Gastroesophageal sphincter (tissue), 4 donors: Measurements from ENCODE around the gene CTNNA3. TPM values are rescaled to one million over a fixed set of nuclear protein-coding genes. Genes with fewer than 3 reads are reported as not detected.

Experiments
- ATAC-seq: fragments of 150-250 bp; one replicate; pipeline ENCODE4 v1.9.1; 2016; ENCODE audit warnings: mild to moderate bottlenecking, moderate library complexity
- H3K27ac ChIP-seq, 4 donors: fragments of 200-600 bp; sonication (generic) in 3 of 4; 1 replicate in 3 of 4; 2 replicates in 1 of 4; pipeline ENCODE4 v1.5.1; 2016 to 2019
- H3K27me3 ChIP-seq: fragments of 200-600 bp; sonication (generic); one replicate; pipeline ENCODE4 v1.5.1; 2019
- H3K36me3 ChIP-seq, 2 donors: fragments of 200-600 bp; sonication (generic); one replicate each; pipeline ENCODE4 v1.5.1; 2019; ENCODE audit warnings: control low read depth in 1 of 2
- H3K4me1 ChIP-seq, 3 donors: fragments of 200-600 bp; sonication (generic); 1 replicate in 2 of 3; 2 replicates in 1 of 3; pipeline ENCODE4 v1.5.1; 2016 to 2019; ENCODE audit warnings: control low read depth in 2 of 3
- H3K4me3 ChIP-seq, 2 donors: fragments of 200-600 bp; sonication (generic); one replicate each; pipeline ENCODE4 v1.5.1; 2019; ENCODE audit warnings: mild to moderate bottlenecking in 1 of 2, moderate library complexity in 1 of 2
- H3K9me3 ChIP-seq, 3 donors: fragments of 200-600 bp; sonication (generic); one replicate each; pipeline ENCODE4 v1.5.1; 2017 to 2019; ENCODE audit warnings: control low read depth in 2 of 3
- EP300 ChIP-seq: sonication (generic); formaldehyde crosslinking; IDR thresholded peaks from one replicate; pipeline ENCODE4 v1.6.1; 2017; ENCODE audit warnings: antibody characterized with exemption, mild to moderate bottlenecking
- POLR2A ChIP-seq, 2 donors: fragments of 450-650 bp; IDR thresholded peaks; one replicate each; pipeline ENCODE4 v1.6.1; 2017; ENCODE audit warnings: antibody characterized with exemption in 2 of 2, mild to moderate bottlenecking in 2 of 2, moderate library complexity in 1 of 2
- POLR2AphosphoS5 ChIP-seq: sonication (generic); formaldehyde crosslinking; IDR thresholded peaks from one replicate; pipeline ENCODE4 v1.6.1; 2017; ENCODE audit warnings: antibody characterized with exemption
- WGBS, 2 donors: methylation state at CpG; one replicate each; pipeline ENCODE4 v1.1.5; 2018; ENCODE audit warnings: low coverage in 1 of 2; 5-methylcytosine and 5-hydroxymethylcytosine counted together
- total RNA-seq, 4 donors: library from RNA; depleted of rRNA; stranded (reverse); fragments of >200 nt; gene quantifications; one replicate each; pipeline ENCODE4 v1.1.0, GENCODE V29; 2016
- TF ChIP-seq, protein P1 (sequence below), 4 experiments: fragments of 200-600 bp in 2 of 4; fragments of 450-650 bp in 2 of 4; sonication (generic) in 1 of 4; IDR thresholded peaks; one replicate each; pipeline ENCODE4 v1.5.1; 2017 to 2019; ENCODE audit warnings: antibody characterized with exemption in 4 of 4, mild to moderate bottlenecking in 2 of 4, moderate library complexity in 2 of 4

CTNNA3 gene
- total RNA-seq, 4 donors from 2014 or later = 5.1 to 22.0 (median 13.8) TPM

DNA sequence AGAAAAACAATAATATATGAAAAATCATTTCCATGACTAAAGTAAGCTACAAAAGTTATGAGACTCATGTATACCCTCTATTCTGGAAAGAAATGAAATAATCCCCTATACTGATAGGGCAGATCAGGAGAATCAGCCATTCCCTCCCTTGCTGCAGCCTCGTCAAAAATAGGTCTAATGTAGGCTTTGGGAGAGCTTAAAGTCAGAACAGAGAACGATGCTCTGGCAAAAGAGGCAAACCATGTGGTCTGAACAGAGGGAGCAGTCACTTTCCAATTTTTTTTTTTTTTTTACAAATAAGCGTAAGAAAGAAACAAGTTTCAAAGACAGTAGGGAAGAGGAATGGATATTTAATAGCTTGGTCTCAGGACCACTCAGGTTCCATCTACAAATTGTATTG lies 1232.4 kb downstream of the CTNNA3 start:
- H3K27me3 ChIP-seq = no peaks in the 10 kb centered on the region
- H3K36me3 ChIP-seq = no peaks in the 10 kb centered on the region
- 57 to 78% methylated on average over 3 of the region's 3 CpGs for WGBS, 2 donors

DNA sequence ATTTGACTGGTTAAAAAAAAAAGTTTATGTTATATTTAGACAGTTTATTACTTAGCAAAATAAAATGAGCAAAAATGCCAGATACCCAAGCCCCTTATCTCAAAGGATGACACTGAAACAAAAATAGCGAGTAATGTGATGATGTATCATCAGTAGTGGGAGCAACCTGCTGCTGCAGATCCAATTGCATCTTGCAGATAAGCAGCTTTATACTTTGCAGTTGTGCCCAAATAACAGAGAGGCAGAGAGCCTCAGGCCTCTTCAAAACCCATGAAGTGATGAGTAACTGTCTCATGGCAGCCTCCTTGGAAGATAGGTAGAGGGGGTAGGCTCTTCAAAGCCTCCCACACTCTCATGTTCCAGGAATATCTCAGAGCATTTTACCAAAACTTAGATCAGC lies 1238.4 kb downstream of the CTNNA3 start:
- no peaks in the 10 kb centered on the region for H3K27me3 ChIP-seq
- H3K9me3 ChIP-seq = peaks cover 0 to 6% (median 0%) of the 10 kb centered on the region in 3 donors
- H3K4me3 ChIP-seq = no peak overlapping the region
- TF ChIP-seq POLR2AphosphoS5 = no peak
- no peak for TF ChIP-seq POLR2A (IDR thresholded peaks at IDR 0.05)
- TF ChIP-seq, protein P1, sequence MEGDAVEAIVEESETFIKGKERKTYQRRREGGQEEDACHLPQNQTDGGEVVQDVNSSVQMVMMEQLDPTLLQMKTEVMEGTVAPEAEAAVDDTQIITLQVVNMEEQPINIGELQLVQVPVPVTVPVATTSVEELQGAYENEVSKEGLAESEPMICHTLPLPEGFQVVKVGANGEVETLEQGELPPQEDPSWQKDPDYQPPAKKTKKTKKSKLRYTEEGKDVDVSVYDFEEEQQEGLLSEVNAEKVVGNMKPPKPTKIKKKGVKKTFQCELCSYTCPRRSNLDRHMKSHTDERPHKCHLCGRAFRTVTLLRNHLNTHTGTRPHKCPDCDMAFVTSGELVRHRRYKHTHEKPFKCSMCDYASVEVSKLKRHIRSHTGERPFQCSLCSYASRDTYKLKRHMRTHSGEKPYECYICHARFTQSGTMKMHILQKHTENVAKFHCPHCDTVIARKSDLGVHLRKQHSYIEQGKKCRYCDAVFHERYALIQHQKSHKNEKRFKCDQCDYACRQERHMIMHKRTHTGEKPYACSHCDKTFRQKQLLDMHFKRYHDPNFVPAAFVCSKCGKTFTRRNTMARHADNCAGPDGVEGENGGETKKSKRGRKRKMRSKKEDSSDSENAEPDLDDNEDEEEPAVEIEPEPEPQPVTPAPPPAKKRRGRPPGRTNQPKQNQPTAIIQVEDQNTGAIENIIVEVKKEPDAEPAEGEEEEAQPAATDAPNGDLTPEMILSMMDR (IDR thresholded peaks at IDR 0.05) = no peak
- TF ChIP-seq EP300 = no peak
- H3K4me1 ChIP-seq = no peaks in the 10 kb centered on the region
- no peak overlapping the region for H3K27ac ChIP-seq
- ATAC-seq = no peak
- WGBS, 2 donors = 60 to 75% methylated on average over 1 of the region's 1 CpG
- H3K36me3 ChIP-seq = no peaks in the 10 kb centered on the region

More for the DNA sequence above, 1232.4 kb downstream of the CTNNA3 start:
- H3K4me3 ChIP-seq = no peak overlapping the region
- no peak for TF ChIP-seq EP300
- no peak overlapping the region for H3K27ac ChIP-seq
- no peak for ATAC-seq
- H3K4me1 ChIP-seq = no peaks in the 10 kb centered on the region
- peaks cover 0 to 6% (median 0%) of the 10 kb centered on the region in 3 donors for H3K9me3 ChIP-seq

DNA sequence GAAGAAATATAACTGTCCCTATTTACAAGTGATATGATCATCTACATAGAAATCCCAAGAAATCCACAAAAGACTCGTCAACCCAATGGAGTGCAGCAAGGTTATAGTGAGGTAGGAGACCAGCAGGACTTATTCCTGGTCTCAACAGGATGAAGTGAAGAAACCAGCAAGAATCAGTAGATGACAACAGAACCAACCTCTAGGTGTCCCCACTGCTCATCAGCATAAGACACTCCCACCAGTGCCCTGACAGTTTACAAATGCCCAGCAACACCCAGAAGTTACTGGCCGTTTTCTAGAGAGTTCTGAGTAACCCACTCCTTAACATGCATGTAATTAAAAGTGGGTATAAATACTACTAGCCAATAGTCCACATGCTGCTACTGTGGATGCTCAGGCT lies 1240.7 kb downstream of the CTNNA3 start:
- Histone ChIP-seq H3K36me3 (no peaks in the 10 kb centered on the region), H3K9me3 (peaks cover 0 to 1% (median 0%) of the 10 kb centered on the region in 3 donors), H3K4me1 (no peaks in the 10 kb centered on the region), H3K27me3 (no peaks in the 10 kb centered on the region), H3K4me3 (no peak overlapping the region), H3K27ac (no peak overlapping the region)
- TF ChIP-seq, protein P1 (IDR thresholded peaks at IDR 0.05) = no peak
- TF ChIP-seq POLR2AphosphoS5 = no peak
- TF ChIP-seq EP300 = no peak
- TF ChIP-seq POLR2A (IDR thresholded peaks at IDR 0.05) = no peak
- no peak for ATAC-seq
- 60 to 80% methylated on average over 1 of the region's 2 CpGs for WGBS, 2 donors

DNA sequence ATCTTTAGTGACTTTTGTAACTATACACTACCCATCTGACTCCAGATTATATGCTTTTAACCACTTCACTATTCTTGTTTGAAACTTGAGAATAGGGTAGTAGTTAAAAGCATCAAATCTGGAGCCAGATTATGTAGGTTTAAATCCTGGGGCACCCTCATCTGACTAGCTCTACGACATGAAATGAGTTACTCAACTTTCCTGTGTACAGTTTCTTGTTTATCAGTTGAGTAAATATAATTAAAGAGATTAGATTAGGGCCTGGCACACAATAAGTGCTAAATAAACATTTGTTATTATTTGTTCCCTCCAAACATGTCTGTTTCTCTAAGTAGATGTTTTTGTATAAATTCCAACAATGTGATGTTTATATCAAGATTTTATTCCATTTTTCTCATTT lies 1255.4 kb downstream of the CTNNA3 start:
- no peak overlapping the region for H3K4me3 ChIP-seq
- no peaks in the 10 kb centered on the region for H3K4me1 ChIP-seq
- no peak for ATAC-seq
- H3K27ac ChIP-seq = no peak overlapping the region
- no peaks in the 10 kb centered on the region for H3K27me3 ChIP-seq
- TF ChIP-seq POLR2AphosphoS5 (no peak), POLR2A (IDR thresholded peaks at IDR 0.05) (no peak), EP300 (no peak)
- TF ChIP-seq, protein P1 (IDR thresholded peaks at IDR 0.05) = no peak
- 75 to 87% methylated on average over 1 of the region's 1 CpG for WGBS, 2 donors
- peaks cover 0 to 14% (median 0%) of the 10 kb centered on the region in 3 donors for H3K9me3 ChIP-seq
- no peaks in the 10 kb centered on the region for H3K36me3 ChIP-seq

DNA sequence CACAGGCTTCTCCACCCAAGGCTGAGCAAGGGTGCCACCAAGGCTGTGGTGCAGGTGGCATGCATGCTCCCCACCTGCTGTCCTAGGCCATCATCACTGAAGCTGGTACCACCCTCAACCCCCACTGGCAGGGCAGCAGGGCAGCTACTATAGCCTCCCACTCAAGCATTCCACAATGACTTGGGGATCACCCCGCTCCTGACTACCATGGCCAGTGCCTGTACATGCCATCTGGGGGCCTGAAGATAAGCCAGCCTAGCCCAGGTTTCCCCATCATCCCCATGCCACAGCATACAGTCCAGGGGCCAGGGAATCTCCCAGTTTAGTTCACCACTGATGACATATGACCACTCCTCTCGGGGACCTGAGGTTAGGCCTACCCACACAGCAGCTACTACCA lies 1281.1 kb downstream of the CTNNA3 start:
- Histone ChIP-seq H3K4me1 (no peaks in the 10 kb centered on the region), H3K4me3 (no peak overlapping the region), H3K9me3 (peaks cover 0 to 7% (median 0%) of the 10 kb centered on the region in 3 donors), H3K27ac (no peak overlapping the region), H3K27me3 (no peaks in the 10 kb centered on the region), H3K36me3 (no peaks in the 10 kb centered on the region)
- 100% methylated on average over 1 of the region's 2 CpGs; no CpG with 5 or more reads in 1 of the 2 donors for WGBS, 2 donors
- TF ChIP-seq, protein P1 (IDR thresholded peaks at IDR 0.05) = no peak
- TF ChIP-seq POLR2A (IDR thresholded peaks at IDR 0.05) = no peak
- TF ChIP-seq EP300 = no peak
- no peak for TF ChIP-seq POLR2AphosphoS5
- no peak for ATAC-seq
